Neural progenitor cell (in vitro differentiated cells): ENCODE results near the gene ATPAF2. TPM values are rescaled to one million over a fixed set of nuclear protein-coding genes. Genes with fewer than 3 reads are reported as not detected.

ENCODE experiments used
- DNase-seq: peaks from one replicate; pipeline ENCODE4 v3.0.0-alpha.2; 2016; ENCODE audit warnings: low spot score
- H2AFZ ChIP-seq: fragments of 200-600 bp; sonication (generic); replicated peaks from 2 replicates; pipeline ENCODE4 v1.6.1; 2016; ENCODE audit warnings: antibody characterized with exemption
- H3F3A ChIP-seq: fragments of 200-600 bp; sonication (generic); 2 replicates; pipeline ENCODE4 v1.6.1; 2016; ENCODE audit warnings: antibody characterized with exemption, low read depth
- H3K27ac ChIP-seq: fragments of 200-600 bp; sonication (generic); 2 replicates; pipeline ENCODE4 v1.5.1; 2016; ENCODE audit warnings: mild to moderate bottlenecking
- H3K27me3 ChIP-seq: fragments of 200-600 bp; sonication (generic); 2 replicates; pipeline ENCODE4 v1.6.1; 2016; ENCODE audit warnings: mild to moderate bottlenecking, moderate library complexity
- H3K36me3 ChIP-seq: fragments of 200-600 bp; sonication (generic); 2 replicates; pipeline ENCODE4 v1.5.1; 2016
- H3K4me1 ChIP-seq: fragments of 200-600 bp; sonication (generic); 2 replicates; pipeline ENCODE4 v1.6.1; 2016; ENCODE audit warnings: mixed run types
- H3K4me2 ChIP-seq: fragments of 200-600 bp; sonication (generic); 2 replicates; pipeline ENCODE4 v1.6.1; 2016
- H3K4me3 ChIP-seq: fragments of 200-600 bp; sonication (generic); 2 replicates; pipeline ENCODE4 v1.5.1; 2016
- H3K79me2 ChIP-seq: fragments of 200-600 bp; sonication (generic); 2 replicates; pipeline ENCODE4 v1.6.1; 2016; ENCODE audit warnings: low read depth
- H3K9ac ChIP-seq: fragments of 200-600 bp; sonication (generic); 2 replicates; pipeline ENCODE4 v1.6.1; 2016
- H3K9me3 ChIP-seq: fragments of 200-600 bp; sonication (generic); 2 replicates; pipeline ENCODE4 v1.5.1; 2016; ENCODE audit warnings: low read depth
- H4K20me1 ChIP-seq: fragments of 200-600 bp; sonication (generic); 2 replicates; pipeline ENCODE4 v1.6.1; 2016; ENCODE audit warnings: low read depth
- H3K27ac Mint-ChIP-seq: 3 replicates; pipeline ENCODE4 v1.8.0; 2021; ENCODE audit warnings: mixed read lengths
- H3K27me3 Mint-ChIP-seq: 2 replicates; pipeline ENCODE4 v1.8.0; 2022; ENCODE audit warnings: low read depth, mild to moderate bottlenecking, inconsistent platforms, moderate library complexity, mixed read lengths; ENCODE audit not compliant: insufficient read depth
- H3K36me3 Mint-ChIP-seq: 3 replicates; pipeline ENCODE4 v1.8.0; 2021; ENCODE audit warnings: mixed read lengths
- H3K4me1 Mint-ChIP-seq: 3 replicates; pipeline ENCODE4 v1.8.0; 2021; ENCODE audit warnings: mixed read lengths
- H3K4me3 Mint-ChIP-seq: 3 replicates; pipeline ENCODE4 v1.8.0; 2021; ENCODE audit warnings: mild to moderate bottlenecking, moderate library complexity, mixed read lengths
- H3K9me3 Mint-ChIP-seq: 3 replicates; pipeline ENCODE4 v1.8.0; 2020; ENCODE audit warnings: mixed read lengths
- CTCF ChIP-seq: fragments of 200-600 bp; sonication (generic); IDR thresholded peaks from 2 replicates; pipeline ENCODE4 v1.5.1; 2017; ENCODE audit warnings: antibody characterized with exemption, mild to moderate bottlenecking
- EZH2 ChIP-seq: fragments of 200-600 bp; sonication (generic); IDR thresholded peaks from 2 replicates; pipeline ENCODE4 v1.6.1; 2017; ENCODE audit warnings: antibody characterized with exemption, mild to moderate bottlenecking, moderate library complexity
- EZH2phosphoT487 ChIP-seq: fragments of 200-600 bp; sonication (generic); IDR thresholded peaks from 2 replicates; pipeline ENCODE4 v1.6.1; 2017; ENCODE audit warnings: antibody characterized with exemption
- total RNA-seq: library from RNA; depleted of rRNA; stranded (reverse); fragments of >200 nt; gene quantifications from 2 replicates; pipeline ENCODE4 v1.2.3, GENCODE V29; 2015; ENCODE audit warnings: low replicate concordance

ATPAF2 gene
- total RNA-seq, 1 donor from 2014 or later = 9.6 TPM

DNA sequence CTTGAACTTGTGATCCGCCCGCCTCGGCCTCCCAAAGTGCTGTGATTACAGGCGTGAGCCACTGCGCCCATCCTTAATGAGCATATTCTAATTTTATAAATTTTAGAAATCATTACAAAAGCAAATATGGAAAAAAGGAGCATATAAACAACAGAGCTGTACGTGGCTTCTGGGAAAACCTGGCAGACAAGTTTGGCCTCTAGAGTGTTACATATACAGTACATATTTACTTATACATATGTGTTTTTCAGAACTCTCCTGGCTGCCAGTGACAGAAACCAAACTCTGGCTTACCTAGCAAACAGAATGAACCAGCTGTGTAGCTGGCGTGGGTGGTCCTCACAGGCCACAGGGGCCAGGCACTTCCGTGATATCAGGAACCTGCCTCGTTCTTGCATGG lies 56.2 kb downstream of the ATPAF2 start:
- H3K79me2 ChIP-seq = no peaks in the 10 kb centered on the region
- no peaks in the 10 kb centered on the region for H3K36me3 ChIP-seq
- H3K4me1 ChIP-seq = no peaks in the 10 kb centered on the region
- Mint-ChIP-seq H3K27me3 (peaks cover 4% of the 10 kb centered on the region), H3K27ac (no peak overlapping the region), H3K36me3 (no peaks in the 10 kb centered on the region), H3K4me3 (no peak overlapping the region), H3K4me1 (no peaks in the 10 kb centered on the region), H3K9me3 (no peaks in the 10 kb centered on the region)
- no peaks in the 10 kb centered on the region for H3F3A ChIP-seq
- H3K9ac ChIP-seq = no peak overlapping the region
- H3K27me3 ChIP-seq = no peaks in the 10 kb centered on the region
- TF ChIP-seq CTCF (no peak), EZH2phosphoT487 (no peak), EZH2 (no peak)
- no peaks in the 10 kb centered on the region for H3K9me3 ChIP-seq
- no peak overlapping the region for H3K27ac ChIP-seq
- DNase-seq = no peak
- H4K20me1 ChIP-seq = no peaks in the 10 kb centered on the region
- H3K4me3 ChIP-seq = no peak overlapping the region
- H2AFZ ChIP-seq = no peak overlapping the region
- H3K4me2 ChIP-seq = no peak overlapping the region

- TF ChIP-seq CTCF = no peak
- TF ChIP-seq EZH2 = no peak
- TF ChIP-seq EZH2phosphoT487 = no peak
- Histone ChIP-seq H3K4me2 (no peak overlapping the region), H3K36me3 (no peaks in the 10 kb centered on the region), H3K27me3 (no peaks in the 10 kb centered on the region), H3K4me3 (no peak overlapping the region), H3K4me1 (no peaks in the 10 kb centered on the region), H2AFZ (no peak overlapping the region), H3F3A (no peaks in the 10 kb centered on the region), H3K9me3 (no peaks in the 10 kb centered on the region), H3K27ac (no peak overlapping the region), H3K79me2 (no peaks in the 10 kb centered on the region), H3K9ac (no peak overlapping the region), H4K20me1 (no peaks in the 10 kb centered on the region)
- DNase-seq = no peak
- H3K27ac Mint-ChIP-seq = no peak overlapping the region
- no peak overlapping the region for H3K4me3 Mint-ChIP-seq
- no peaks in the 10 kb centered on the region for H3K36me3 Mint-ChIP-seq
- no peaks in the 10 kb centered on the region for H3K9me3 Mint-ChIP-seq
- no peaks in the 10 kb centered on the region for H3K4me1 Mint-ChIP-seq
- peaks cover 4% of the 10 kb centered on the region for H3K27me3 Mint-ChIP-seq
These were observed 57.6 kb downstream of the ATPAF2 start for GRCh38 chr17:17981330-17981729.

DNA sequence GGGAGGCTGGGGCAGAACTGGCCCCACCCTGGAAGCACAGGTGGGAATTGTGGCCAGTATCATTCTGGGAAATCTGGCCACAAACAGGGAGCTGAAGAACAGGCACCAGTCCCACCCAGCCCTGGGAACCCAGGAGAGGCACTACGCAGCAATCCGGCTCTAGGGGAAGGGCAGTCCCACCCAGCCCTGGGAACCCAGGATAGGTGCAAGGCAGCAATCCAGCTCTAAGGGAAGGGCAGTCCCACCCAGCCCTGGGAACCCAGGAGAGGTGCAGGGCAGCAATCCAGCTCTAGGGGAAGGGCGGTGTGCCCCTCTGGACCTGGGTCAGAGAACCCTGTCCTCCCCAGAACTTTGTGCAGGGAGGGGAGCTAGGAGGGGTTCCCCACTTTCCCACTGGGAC lies 59.2 kb downstream of the ATPAF2 start:
- H3K27me3 Mint-ChIP-seq = peaks cover 4% of the 10 kb centered on the region
- TF ChIP-seq CTCF = no peak
- TF ChIP-seq EZH2 = no peak
- TF ChIP-seq EZH2phosphoT487 = no peak
- H3F3A ChIP-seq = no peaks in the 10 kb centered on the region
- no peaks in the 10 kb centered on the region for H3K79me2 ChIP-seq
- no peak overlapping the region for H3K9ac ChIP-seq
- H3K4me3 ChIP-seq = no peak overlapping the region
- H3K36me3 Mint-ChIP-seq = no peaks in the 10 kb centered on the region
- no peak overlapping the region for H3K27ac ChIP-seq
- H3K4me3 Mint-ChIP-seq = no peak overlapping the region
- no peaks in the 10 kb centered on the region for H3K4me1 Mint-ChIP-seq
- H3K4me2 ChIP-seq = no peak overlapping the region
- no peaks in the 10 kb centered on the region for H3K36me3 ChIP-seq
- DNase-seq = no peak
- H3K27ac Mint-ChIP-seq = no peak overlapping the region
- no peaks in the 10 kb centered on the region for H3K27me3 ChIP-seq
- H3K9me3 Mint-ChIP-seq = no peaks in the 10 kb centered on the region
- no peaks in the 10 kb centered on the region for H3K9me3 ChIP-seq
- no peaks in the 10 kb centered on the region for H3K4me1 ChIP-seq
- no peaks in the 10 kb centered on the region for H4K20me1 ChIP-seq
- H2AFZ ChIP-seq = no peak overlapping the region
